Right kidney (tissue), 1 donor: ENCODE data around the gene SUSD6.
"Not testable (repeated sequence)": the region's sequence is repeated elsewhere in the genome, so short reads cannot be mapped to it uniquely, and the experiment has no call there.

Experiments
- DNase-seq: peaks from one replicate; pipeline ENCODE4 v3.0.0-alpha.2; 2016

SUSD6 gene

GRCh38 chr14:69587389-69587788 lies 24.0 kb upstream of the SUSD6 start:
- DNase-seq, result no peak

- no peak for DNase-seq
Measured at GRCh38 chr14:69591317-69591716, 20.1 kb upstream of the SUSD6 start.

- no peak for DNase-seq
Measured at GRCh38 chr14:69593018-69593677, 18.2 kb upstream of the SUSD6 start.

GRCh38 chr14:69594846-69595245 lies 16.6 kb upstream of the SUSD6 start:
- DNase-seq, result no peak

- no peak for DNase-seq
Measured at GRCh38 chr14:69595336-69595735, 16.1 kb upstream of the SUSD6 start.

GRCh38 chr14:69599431-69599830 lies 12.0 kb upstream of the SUSD6 start:
- not testable (repeated sequence) for DNase-seq

- DNase-seq, result no peak
Measured at GRCh38 chr14:69600304-69600891, 11.0 kb upstream of the SUSD6 start.

- DNase-seq, result no peak
Measured at GRCh38 chr14:69605738-69606137, 5.7 kb upstream of the SUSD6 start.

GRCh38 chr14:69606258-69607184 lies 4.9 kb upstream of the SUSD6 start:
- no peak for DNase-seq

- no peak for DNase-seq
Measured at GRCh38 chr14:69610020-69610873, 1.1 kb upstream of the SUSD6 start.

- DNase-seq, result no peak
Measured at GRCh38 chr14:69610874-69611171, 573 bp upstream of the SUSD6 start.

- DNase-seq, result peak; percentile 80
Measured at GRCh38 chr14:69612014-69612782, 802 bp downstream of the SUSD6 start.

GRCh38 chr14:69612783-69613130 lies 1.4 kb downstream of the SUSD6 start:
- DNase-seq, result no peak

- no peak for DNase-seq
Measured at GRCh38 chr14:69613312-69614073, 2.1 kb downstream of the SUSD6 start.

- no peak for DNase-seq
Measured at GRCh38 chr14:69614592-69614991, 3.2 kb downstream of the SUSD6 start.

- DNase-seq, result no peak
Measured at GRCh38 chr14:69615121-69615495, 3.7 kb downstream of the SUSD6 start.

GRCh38 chr14:69615496-69616407 lies 4.4 kb downstream of the SUSD6 start:
- DNase-seq, result no peak

- no peak for DNase-seq
Measured at GRCh38 chr14:69616408-69616773, 5.0 kb downstream of the SUSD6 start.

- DNase-seq, result no peak
Measured at GRCh38 chr14:69617796-69618195, 6.4 kb downstream of the SUSD6 start.

- no peak for DNase-seq
Measured at GRCh38 chr14:69619012-69619411, 7.6 kb downstream of the SUSD6 start.
